Loucy (cell line): ENCODE data around the gene SUSD6.

Source experiments
- H2AFZ ChIP-seq: fragments of 200-600 bp; sonication (generic); 2 replicates; pipeline ENCODE4 v1.6.0; 2016; ENCODE audit warnings: antibody characterized with exemption, mild to moderate bottlenecking, low read length, moderate library complexity
- H3F3A ChIP-seq: fragments of 200-600 bp; 2 replicates; pipeline ENCODE4 v1.6.0; 2016; ENCODE audit warnings: antibody characterized with exemption, low read depth, mild to moderate bottlenecking
- H3K27me3 ChIP-seq: fragments of 200-600 bp; sonication (generic); 2 replicates; pipeline ENCODE4 v1.6.1; 2014; ENCODE audit warnings: low read length, mild to moderate bottlenecking; ENCODE audit not compliant: insufficient read depth, poor library complexity, severe bottlenecking
- H3K36me3 ChIP-seq: fragments of 200-600 bp; sonication (generic); 2 replicates; pipeline ENCODE4 v1.6.1; 2016; ENCODE audit warnings: low read length; ENCODE audit not compliant: insufficient read depth
- H3K4me1 ChIP-seq: fragments of 200-600 bp; sonication (generic); 2 replicates; pipeline ENCODE4 v1.5.1; 2014; ENCODE audit warnings: low read length, mild to moderate bottlenecking; ENCODE audit not compliant: insufficient read depth, poor library complexity, severe bottlenecking
- H3K4me2 ChIP-seq: fragments of 200-600 bp; sonication (generic); 2 replicates; pipeline ENCODE4 v1.6.0; 2014; ENCODE audit warnings: antibody characterized with exemption, low read length, low read depth, mild to moderate bottlenecking; ENCODE audit not compliant: poor library complexity, severe bottlenecking
- H3K4me3 ChIP-seq: fragments of 200-600 bp; sonication (generic); 2 replicates; pipeline ENCODE4 v1.5.1; 2014; ENCODE audit warnings: low read length, mild to moderate bottlenecking, mixed read lengths; ENCODE audit not compliant: poor library complexity, severe bottlenecking
- H3K79me2 ChIP-seq: fragments of 200-600 bp; sonication (generic); 2 replicates; pipeline ENCODE4 v1.6.1; 2014; ENCODE audit warnings: low read length; ENCODE audit not compliant: insufficient read depth
- H3K9ac ChIP-seq: fragments of 200-600 bp; sonication (generic); 2 replicates; pipeline ENCODE4 v1.6.0; 2014; ENCODE audit warnings: mild to moderate bottlenecking, low read depth, low read length, moderate library complexity; ENCODE audit not compliant: poor library complexity, severe bottlenecking
- H3K9me2 ChIP-seq: fragments of 200-600 bp; sonication (generic); replicated peaks from 2 replicates; pipeline ENCODE4 v1.6.1; 2016; ENCODE audit warnings: low read depth, low read length, mixed read lengths
- H3K9me3 ChIP-seq: fragments of 200-600 bp; sonication (generic); 2 replicates; pipeline ENCODE4 v1.6.1; 2014; ENCODE audit warnings: mild to moderate bottlenecking, antibody characterized with exemption, low read length, low read depth; ENCODE audit not compliant: insufficient read depth
- H4K20me1 ChIP-seq: fragments of 200-600 bp; sonication (generic); 2 replicates; pipeline ENCODE4 v1.6.0; 2014; ENCODE audit warnings: antibody characterized with exemption, low read length, mild to moderate bottlenecking; ENCODE audit not compliant: insufficient read depth, poor library complexity, severe bottlenecking
- CTCF ChIP-seq: fragments of 200-600 bp; sonication (generic); conservative IDR thresholded peaks from 2 replicates; pipeline ENCODE4 v1.5.1; 2014; ENCODE audit warnings: mild to moderate bottlenecking, antibody characterized with exemption, low read length
- EZH2phosphoT487 ChIP-seq: fragments of 200-600 bp; IDR thresholded peaks from 2 replicates; pipeline ENCODE4 v1.6.1; 2018; ENCODE audit warnings: antibody characterized with exemption, mild to moderate bottlenecking, moderate library complexity, borderline replicate concordance

The SUSD6 gene

GRCh38 chr14:69626132-69626500 is 14.7 kb downstream of the SUSD6 start:
- H2AFZ ChIP-seq: no peak overlapping the region
- H3K4me3 ChIP-seq: peak overlapping the region; percentile 71

GRCh38 chr14:69629225-69630127 is 18.1 kb downstream of the SUSD6 start:
- Histone ChIP-seq H3K4me2 (peak overlapping the region; percentile 61), H3K36me3 (peaks cover 6% of the 10 kb centered on the region; the same call in 1 of the 2 replicates), H2AFZ (no peak overlapping the region), H3F3A (peaks cover 16% of the 10 kb centered on the region), H3K9me3 (no peaks in the 10 kb centered on the region), H3K4me3 (peak overlapping the region; percentile 5), H3K27me3 (no peaks in the 10 kb centered on the region), H3K79me2 (peaks cover 95% of the 10 kb centered on the region), H3K4me1 (peaks cover 77% of the 10 kb centered on the region), H4K20me1 (peaks cover 20% of the 10 kb centered on the region), H3K9me2 (no peaks in the 10 kb centered on the region), H3K9ac (peak overlapping the region; percentile 31)
- TF ChIP-seq CTCF: no peak
- TF ChIP-seq EZH2phosphoT487: no peak

More at GRCh38 chr14:69626132-69626500, 14.7 kb downstream of the SUSD6 start:
- TF ChIP-seq CTCF (no peak), EZH2phosphoT487 (no peak)
- Histone ChIP-seq H3K4me2 (peak overlapping the region; percentile 98), H3K36me3 (no peaks in the 10 kb centered on the region), H4K20me1 (peaks cover 9% of the 10 kb centered on the region), H3K9ac (peak overlapping the region; percentile 83), H3K27me3 (no peaks in the 10 kb centered on the region), H3K9me3 (no peaks in the 10 kb centered on the region), H3K79me2 (peaks cover 93% of the 10 kb centered on the region), H3K4me1 (peaks cover 87% of the 10 kb centered on the region), H3F3A (peaks cover 19% of the 10 kb centered on the region), H3K9me2 (no peaks in the 10 kb centered on the region)

DNA sequence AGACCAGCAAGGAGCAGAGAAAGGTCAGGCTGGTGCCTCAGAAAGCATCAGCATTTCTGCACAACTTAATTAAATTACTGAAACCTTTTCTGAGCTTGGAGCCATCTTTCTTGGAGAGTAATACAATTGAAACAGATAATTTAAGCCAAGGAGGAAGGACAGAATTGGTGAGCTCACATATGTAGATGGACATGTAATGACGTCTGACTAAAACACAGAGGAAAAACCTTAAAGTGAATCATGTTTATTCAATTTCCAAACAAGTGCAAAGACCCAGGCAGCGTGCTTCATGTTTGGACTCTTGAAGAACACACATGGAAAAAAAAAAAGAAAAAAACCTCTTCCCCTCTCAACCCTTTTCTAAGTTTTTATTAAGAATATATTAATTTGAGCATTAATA is 19.0 kb downstream of the SUSD6 start:
- peaks cover 20% of the 10 kb centered on the region for H4K20me1 ChIP-seq
- no peaks in the 10 kb centered on the region for H3K9me2 ChIP-seq
- H3K27me3 ChIP-seq: no peaks in the 10 kb centered on the region
- peaks cover 10% of the 10 kb centered on the region for H3F3A ChIP-seq
- no peak overlapping the region for H2AFZ ChIP-seq
- peaks cover 78% of the 10 kb centered on the region for H3K4me1 ChIP-seq
- peaks cover 97% of the 10 kb centered on the region for H3K79me2 ChIP-seq
- H3K4me2 ChIP-seq: peak overlapping the region; percentile 61
- no peak overlapping the region for H3K4me3 ChIP-seq
- peaks cover 6% of the 10 kb centered on the region; the same call in 1 of the 2 replicates for H3K36me3 ChIP-seq
- TF ChIP-seq EZH2phosphoT487: no peak
- TF ChIP-seq CTCF: no peak
- H3K9ac ChIP-seq: peak overlapping the region; percentile 31
- H3K9me3 ChIP-seq: no peaks in the 10 kb centered on the region
